ENCODE data around the gene CCDC188. TPM values are rescaled to one million over a fixed set of nuclear protein-coding genes. Genes with fewer than 3 reads are reported as not detected.

The CCDC188 gene
- total and polyA plus RNA-seq, 9 of the 15 experiments (the other 6 are each of a cell fraction or from before 2014, with no cell fraction given) = not detected

GRCh38 chr22:20146777-20147176 lies 4.1 kb downstream of the CCDC188 start (continued):
- TF ChIP-seq CXXC5 (CRISPR knock-in tag; IDR thresholded peaks at IDR 0.05) (no peak), NEUROD1 (IDR thresholded peaks at IDR 0.05; ENCODE audit: borderline replicate concordance, low read depth, low read length, partially characterized antibody) (no peak), KLF13 (tag; IDR thresholded peaks at IDR 0.05; ENCODE audit: borderline replicate concordance, low read depth) (no peak), HNRNPL (IDR thresholded peaks at IDR 0.05; ENCODE audit: low read depth, low read length) (peak; percentile 95), NFE2L1 (tag; IDR thresholded peaks at IDR 0.05; ENCODE audit: borderline replicate concordance, low read depth) (no peak), NFE2 (IDR thresholded peaks at IDR 0.05; ENCODE audit: low read depth) (no peak), SMARCA4 (IDR thresholded peaks at IDR 0.05) (no peak), ZNF3 (CRISPR knock-in tag; IDR thresholded peaks at IDR 0.05) (no peak), ZNF395 (CRISPR knock-in tag; IDR thresholded peaks at IDR 0.05) (no peak), ZKSCAN8 (CRISPR knock-in tag; IDR thresholded peaks at IDR 0.05) (no peak), KAT8 (IDR thresholded peaks at IDR 0.05; ENCODE audit: low read depth) (no peak), ZNF253 (CRISPR knock-in tag; conservative IDR thresholded peaks at IDR 0.05) (no peak), CTCF (IDR thresholded peaks at IDR 0.05 in 2 of 3, conservative IDR thresholded peaks at IDR 0.05 in 1 of 3; ENCODE audit: insufficient read depth in 2 of 3, low read depth in 1 of 3, low read length in 3 of 3) (0 out of 6 replicates have a peak, but pooled peaks of 1 of the 3 experiments have one; percentile 4), RFX7 (CRISPR knock-in tag; IDR thresholded peaks at IDR 0.05) (no peak), KDM4B (IDR thresholded peaks at IDR 0.05; ENCODE audit: borderline replicate concordance in 2 of 2, low read depth in 1 of 2) (no peak), ZNF592 (IDR thresholded peaks at IDR 0.05) (no peak)
- TF ChIP-seq, protein P1, sequence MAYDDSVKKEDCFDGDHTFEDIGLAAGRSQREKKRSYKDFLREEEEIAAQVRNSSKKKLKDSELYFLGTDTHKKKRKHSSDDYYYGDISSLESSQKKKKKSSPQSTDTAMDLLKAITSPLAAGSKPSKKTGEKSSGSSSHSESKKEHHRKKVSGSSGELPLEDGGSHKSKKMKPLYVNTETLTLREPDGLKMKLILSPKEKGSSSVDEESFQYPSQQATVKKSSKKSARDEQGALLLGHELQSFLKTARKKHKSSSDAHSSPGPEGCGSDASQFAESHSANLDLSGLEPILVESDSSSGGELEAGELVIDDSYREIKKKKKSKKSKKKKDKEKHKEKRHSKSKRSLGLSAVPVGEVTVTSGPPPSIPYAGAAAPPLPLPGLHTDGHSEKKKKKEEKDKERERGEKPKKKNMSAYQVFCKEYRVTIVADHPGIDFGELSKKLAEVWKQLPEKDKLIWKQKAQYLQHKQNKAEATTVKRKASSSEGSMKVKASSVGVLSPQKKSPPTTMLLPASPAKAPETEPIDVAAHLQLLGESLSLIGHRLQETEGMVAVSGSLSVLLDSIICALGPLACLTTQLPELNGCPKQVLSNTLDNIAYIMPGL (CRISPR knock-in tag; IDR thresholded peaks at IDR 0.05) = no peak
- TF ChIP-seq, protein P2, sequence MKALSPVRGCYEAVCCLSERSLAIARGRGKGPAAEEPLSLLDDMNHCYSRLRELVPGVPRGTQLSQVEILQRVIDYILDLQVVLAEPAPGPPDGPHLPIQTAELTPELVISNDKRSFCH (CRISPR knock-in tag; IDR thresholded peaks at IDR 0.05) = no peak
- TF ChIP-seq, protein P2 (tag; IDR thresholded peaks at IDR 0.05) = no peak
